GM23248 (cell line): ENCODE data around the gene PARD3B.

Experiments used
- EZH2 ChIP-seq: fragments of 200-600 bp; sonication (generic); IDR thresholded peaks from 2 replicates; pipeline ENCODE4 v1.6.1; 2018; ENCODE audit warnings: antibody characterized with exemption, mild to moderate bottlenecking; ENCODE audit not compliant: insufficient read depth, poor library complexity, severe bottlenecking
- EZH2phosphoT487 ChIP-seq: fragments of 200-600 bp; sonication (generic); IDR thresholded peaks from 2 replicates; pipeline ENCODE4 v1.6.1; 2018; ENCODE audit warnings: antibody characterized with exemption, moderate library complexity, mild to moderate bottlenecking, low read depth; ENCODE audit not compliant: insufficient read depth

DNA sequence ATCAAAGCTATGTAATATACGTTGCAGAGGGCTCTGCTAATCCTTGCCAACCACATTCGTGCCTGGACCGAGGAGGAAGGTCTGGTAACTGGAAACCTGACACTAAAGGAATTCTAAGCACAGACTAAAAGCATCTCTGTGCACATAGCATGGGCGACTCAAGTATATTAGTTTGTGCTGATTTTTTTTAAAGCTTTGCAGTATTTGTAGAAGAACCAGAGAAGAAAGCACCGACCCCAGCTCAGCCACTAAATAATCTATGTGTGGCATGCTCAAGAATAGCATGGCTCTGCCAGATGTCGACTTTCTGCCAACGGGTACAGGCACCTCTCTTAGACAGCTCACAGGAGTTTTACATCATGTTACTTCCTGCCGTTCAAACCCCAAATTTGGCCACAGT lies 1063.8 kb downstream of the PARD3B start:
- no peak for TF ChIP-seq EZH2
- TF ChIP-seq EZH2phosphoT487 = no peak
